GM13977 (cell line): ENCODE measurements around the gene DACH2.

ENCODE experiments used
- DNase-seq: peaks from one replicate; pipeline ENCODE4 v3.0.0; 2012; ENCODE audit warnings: low spot score
- CTCF ChIP-seq: IDR thresholded peaks from 2 replicates; pipeline ENCODE4 v1.5.1; 2012; ENCODE audit warnings: mild to moderate bottlenecking, control low read depth; ENCODE audit not compliant: insufficient read depth; ENCODE audit errors: extremely low read depth, missing control alignments
- in situ Hi-C: fragments of 300-500 bp; cut with MboI; formaldehyde crosslinking; loops from one replicate; pipeline ENCODE4 v1.12.0; 2022; ENCODE audit warnings: low sequenced_read_pairs, low pct_unique_long_range_greater_than_20kb, mixed read lengths, inconsistent platforms; ENCODE audit not compliant: unreplicated experiment

Gene DACH2

DNA sequence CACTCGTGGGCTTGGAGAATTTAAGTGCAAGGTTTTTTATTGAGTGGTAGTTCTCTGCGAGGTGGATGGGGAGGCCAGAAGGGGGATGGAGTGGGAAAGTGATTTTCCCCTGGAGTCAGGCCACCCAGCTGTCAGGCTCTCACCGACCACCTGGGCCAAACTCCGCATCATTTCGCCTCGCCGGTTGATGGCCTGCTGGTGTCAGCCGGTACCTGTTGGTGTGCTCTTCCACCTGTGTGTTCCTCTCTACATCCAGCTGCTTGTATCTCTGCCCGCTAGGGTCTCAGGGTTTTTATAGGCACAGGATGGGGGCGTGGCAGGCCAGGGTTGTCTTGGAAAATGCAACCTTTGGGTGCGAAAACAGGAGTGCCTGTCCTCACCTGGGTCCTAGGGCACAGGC, 200.9 kb downstream of the DACH2 start:
- in situ Hi-C loops = no loop called here
- TF ChIP-seq CTCF = no peak
- DNase-seq = no peak

DNA sequence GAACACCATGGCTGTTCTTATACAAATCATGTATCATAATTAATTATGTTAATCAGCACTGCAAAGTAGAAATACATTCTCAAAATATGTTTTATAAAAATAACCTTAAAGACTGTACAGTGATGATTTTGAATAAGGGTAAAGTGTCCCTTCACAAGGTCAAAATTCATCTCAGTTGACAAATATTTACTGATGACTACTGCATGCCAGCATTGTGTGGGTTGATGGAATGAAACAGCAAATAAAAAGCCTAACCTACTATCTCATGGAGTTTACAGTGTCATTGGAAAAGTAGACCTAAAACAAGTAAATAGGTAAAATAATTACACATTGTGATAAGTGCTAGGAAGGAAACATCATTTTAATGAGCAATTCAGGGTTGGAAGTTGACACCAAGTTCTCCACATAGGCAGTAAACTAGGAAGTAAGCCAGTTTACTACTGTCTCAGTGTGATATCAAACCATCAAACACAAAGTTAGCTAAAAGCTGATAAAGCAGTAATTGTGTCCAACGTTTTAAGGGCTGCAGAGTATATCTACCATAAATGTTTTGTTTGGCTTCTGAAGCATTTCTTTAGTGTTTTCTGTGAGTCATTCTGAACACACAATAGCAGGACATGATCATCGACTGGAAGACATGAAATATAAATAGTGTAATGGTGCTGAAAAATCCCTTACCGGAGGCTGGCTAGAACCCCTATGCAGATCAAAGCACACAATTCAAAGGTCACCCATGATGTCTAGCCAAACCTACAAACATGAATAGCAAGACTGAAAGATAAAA, 221.8 kb downstream of the DACH2 start:
- in situ Hi-C loops = no loop called here
- no peak for TF ChIP-seq CTCF
- no peak for DNase-seq

DNA sequence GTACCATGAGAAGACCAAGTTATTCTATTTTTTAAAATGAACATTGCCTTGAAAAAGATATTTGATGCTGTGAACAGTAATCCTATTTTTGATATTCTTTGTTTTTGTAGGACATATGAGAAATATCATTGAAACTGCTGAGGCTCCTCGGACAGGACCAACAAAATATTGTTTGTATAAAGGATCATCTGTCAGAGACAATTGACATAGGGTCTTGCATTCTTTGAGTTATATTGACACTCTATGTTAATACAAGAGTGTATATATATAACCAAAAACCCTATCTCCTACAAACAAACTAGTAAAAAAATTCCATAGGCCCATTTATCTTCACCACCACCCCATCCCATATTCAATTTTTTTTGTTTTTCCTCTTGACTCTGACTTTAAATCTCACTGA, 222.7 kb downstream of the DACH2 start:
- no peak for TF ChIP-seq CTCF
- in situ Hi-C loops = no loop called here
- no peak for DNase-seq

DNA sequence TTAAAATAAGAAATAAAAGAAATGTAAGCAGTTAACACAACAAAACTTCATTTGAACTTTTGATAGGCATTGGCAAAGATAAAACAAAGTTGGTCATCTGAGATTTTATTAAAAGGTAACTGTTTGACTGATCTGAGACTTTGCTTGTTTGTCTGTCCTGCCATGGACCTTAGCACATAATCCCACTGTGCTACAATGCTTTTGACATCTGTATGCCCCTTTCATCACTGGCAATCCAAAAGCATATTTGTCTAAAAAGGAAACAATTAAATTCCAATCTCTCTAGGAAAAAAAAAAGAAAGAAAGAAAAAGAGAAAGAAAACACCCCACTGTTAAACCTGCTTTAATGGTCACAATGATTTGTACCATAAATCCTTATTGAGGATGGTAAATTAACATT, 231.0 kb downstream of the DACH2 start:
- no peak for DNase-seq
- in situ Hi-C loops = no loop called here
- no peak for TF ChIP-seq CTCF

GRCh38 chrX:86383681-86384540, 235.7 kb downstream of the DACH2 start:
- no peak for TF ChIP-seq CTCF
- in situ Hi-C loops = no loop called here
- DNase-seq = no peak

- no peak for DNase-seq
- in situ Hi-C loops = no loop called here
- no peak for TF ChIP-seq CTCF
Measured at GRCh38 chrX:86407371-86407770, 259.1 kb downstream of the DACH2 start.
